GM12878 (cell line): ENCODE measurements around the gene UBE2QL1. TPM values are rescaled to one million over a fixed set of nuclear protein-coding genes. Genes with fewer than 3 reads are reported as not detected.

ENCODE experiments used
- ATAC-seq: fragments of 200-7000 bp; cut with Tn5 transposase; 3 replicates; pipeline ENCODE4 v1.9.1; 2020; ENCODE audit warnings: mild to moderate bottlenecking, moderate library complexity
- BruUV-seq: library from RNA; stranded (reverse); fragments of 400-500 nt; replicated peaks from 2 replicates; lab custom pipeline; 2021; lab: Mats Ljungman, UMichigan
- CTCF ChIA-PET: fragments of 300-600 bp; sonication (Branson Sonifier 250); formaldehyde crosslinking; extraction: SDS; loops from one replicate; lab custom pipeline; 2021; ENCODE audit warnings: inconsistent platforms; lab: Yijun Ruan, JAX
- POLR2A ChIA-PET: fragments of 350-600 bp; formaldehyde crosslinking; extraction: SDS; loops from one replicate; lab custom pipeline; 2021; ENCODE audit warnings: inconsistent platforms; lab: Charles Lee
- RAD21 ChIA-PET: fragments of 300-600 bp; sonication (Branson Sonifier 250); formaldehyde crosslinking; loops from one replicate; lab custom pipeline; 2023; ENCODE audit warnings: antibody characterized with exemption; ENCODE audit not compliant: unreplicated experiment; lab: Charles Lee
- SMC1A ChIA-PET: fragments of 300-600 bp; sonication (Branson Sonifier 250); formaldehyde crosslinking; loops from one replicate; lab custom pipeline; 2023; ENCODE audit not compliant: unreplicated experiment, uncharacterized antibody; lab: Charles Lee
- DNase-seq: peaks from one replicate; pipeline ENCODE4 v3.0.0-alpha.2; 2011; ENCODE audit warnings: low read depth, low spot score
- FAIRE-seq: peaks from 3 replicates; lab custom pipeline; 2011; peaks lifted over from hg19 to GRCh38; lab: Jason Lieb, UNC
- H2AFZ ChIP-seq: 2 replicates; pipeline ENCODE4 v1.6.0; 2011; ENCODE audit warnings: low read depth, low read length, control low read depth; ENCODE audit not compliant: control insufficient read depth
- H3K27ac ChIP-seq: 2 replicates; pipeline ENCODE4 v1.5.1; 2011; ENCODE audit warnings: control low read depth; ENCODE audit not compliant: control insufficient read depth, insufficient read depth
- H3K27me3 ChIP-seq, 2 experiments: replicated peaks in 1 of 2; 2 replicates each; pipeline versions ENCODE4 v1.6.0 to v1.6.1; 2011; ENCODE audit warnings: low read length in 1 of 2; ENCODE audit not compliant: control insufficient read depth in 2 of 2, insufficient read depth in 2 of 2
- H3K36me3 ChIP-seq, 2 experiments: 2 replicates each; pipeline ENCODE4 v1.5.1; 2011; ENCODE audit warnings: low read length in 1 of 2; ENCODE audit not compliant: control insufficient read depth in 2 of 2, insufficient read depth in 2 of 2
- H3K4me1 ChIP-seq: 2 replicates; pipeline ENCODE4 v1.6.1; 2011; ENCODE audit warnings: mild to moderate bottlenecking, low read length, moderate library complexity, mixed read lengths; ENCODE audit not compliant: control insufficient read depth, insufficient read depth
- H3K4me2 ChIP-seq: 2 replicates; pipeline ENCODE4 v1.6.0; 2011; ENCODE audit warnings: control low read depth; ENCODE audit not compliant: control insufficient read depth, insufficient read depth
- H3K4me3 ChIP-seq: fragments of 200-600 bp; sonication (generic); 2 replicates; pipeline ENCODE4 v1.5.1; 2016
- H3K79me2 ChIP-seq: 2 replicates; pipeline ENCODE4 v1.6.0; 2011; ENCODE audit warnings: low read length; ENCODE audit not compliant: control insufficient read depth, insufficient read depth
- H3K9ac ChIP-seq: 2 replicates; pipeline ENCODE4 v1.8.0; 2011; ENCODE audit warnings: low read length, control low read depth, mixed read lengths; ENCODE audit not compliant: control insufficient read depth, insufficient read depth
- H3K9me3 ChIP-seq: replicated peaks from 3 replicates; pipeline ENCODE4 v1.5.1; 2011; ENCODE audit warnings: mild to moderate bottlenecking, low read length; ENCODE audit not compliant: control insufficient read depth, insufficient read depth
- H4K20me1 ChIP-seq: 2 replicates; pipeline ENCODE4 v1.6.0; 2011; ENCODE audit not compliant: control insufficient read depth, insufficient read depth
- ATF3 ChIP-seq: IDR thresholded peaks from 2 replicates; pipeline ENCODE4 v1.6.1; 2011; ENCODE audit warnings: low read depth, mild to moderate bottlenecking, low read length, moderate library complexity, borderline replicate concordance; ENCODE audit errors: extremely low read depth
- BHLHE40 ChIP-seq, 2 experiments: fragments of 450-650 bp in 1 of 2; IDR thresholded peaks; 2 replicates each; pipeline ENCODE4 v1.6.1; 2011 to 2017; ENCODE audit warnings: low read depth in 2 of 2, borderline replicate concordance in 1 of 2, improper control_type of control experiment in 1 of 2, low read length in 1 of 2, mild to moderate bottlenecking in 1 of 2
- CBFB ChIP-seq: IDR thresholded peaks from 2 replicates; pipeline ENCODE4 v1.6.1; 2016; ENCODE audit warnings: antibody characterized with exemption, low read depth
- CREB1 ChIP-seq: IDR thresholded peaks from 2 replicates; pipeline ENCODE4 v1.6.1; 2012; ENCODE audit warnings: low read depth, mild to moderate bottlenecking, inconsistent platforms
- EGR1 ChIP-seq, 2 experiments: IDR thresholded peaks; 1 replicate in 1 of 2; 2 replicates in 1 of 2; pipeline ENCODE4 v1.6.1; 2011 to 2012; ENCODE audit warnings: low read depth in 2 of 2, low read length in 2 of 2, borderline replicate concordance in 1 of 2, mild to moderate bottlenecking in 1 of 2, moderate library complexity in 1 of 2
- IRF5 ChIP-seq: fragments of 450-650 bp; IDR thresholded peaks from 2 replicates; pipeline ENCODE4 v1.6.1; 2017; ENCODE audit warnings: borderline replicate concordance
- MTA2 ChIP-seq: fragments of 450-650 bp; IDR thresholded peaks from 2 replicates; pipeline ENCODE4 v1.6.1; 2016; ENCODE audit warnings: low read depth, mild to moderate bottlenecking, moderate library complexity
- NBN ChIP-seq: fragments of 450-650 bp; IDR thresholded peaks from 2 replicates; pipeline ENCODE4 v1.6.1; 2016
- NFYA ChIP-seq: IDR thresholded peaks from 2 replicates; pipeline ENCODE4 v1.6.1; 2011; ENCODE audit warnings: low read depth, mild to moderate bottlenecking, low read length, improper control_type of control experiment, borderline replicate concordance
- POLR2A ChIP-seq: IDR thresholded peaks from 2 replicates; pipeline ENCODE4 v1.6.1; 2011; ENCODE audit warnings: low read depth, mild to moderate bottlenecking, low read length
- WGBS: methylation state at CpG from one replicate; pipeline ENCODE4 v1.1.6; 2016; ENCODE audit warnings: low lambda C conversion rate; ENCODE audit not compliant: insufficient replicate concordance, insufficient coverage; ENCODE audit errors: missing lambda C conversion rate; 5-methylcytosine and 5-hydroxymethylcytosine counted together
- in situ Hi-C: fragments of 300-500 bp; cut with MboI; formaldehyde crosslinking; loops from 9 replicates; pipeline ENCODE4 v1.14.3; 2018; ENCODE audit warnings: mixed read lengths
- intact Hi-C: fragments of 100-400 bp; cut with micrococcal nuclease; formaldehyde crosslinking; loops from one replicate; pipeline ENCODE4 v1.14.2; 2022; ENCODE audit not compliant: unreplicated experiment
- polyA plus RNA-seq, 11 experiments: library from polyadenylated mRNA; depleted of rRNA in 4 of 11; unstranded in 6 of 11; stranded (reverse) in 5 of 11; fragments of >200 nt; fragmentation: Nextera tagmentation in 4 of 11; fragmentation: Illumina TruSeq in 1 of 11; extraction: Ambion mirVana in 4 of 11; extraction: Trizol in 1 of 11; gene quantifications; 1 replicate in 1 of 11; 2 replicates in 10 of 11; pipeline versions ENCODE4 v1.2.1 to v1.2.3, GENCODE V29; 2011 to 2016; ENCODE audit warnings: inconsistent platforms in 2 of 11, missing spikeins in 2 of 11, low read depth in 1 of 11
- total RNA-seq, 4 experiments: library from RNA; depleted of rRNA in 3 of 4; stranded (reverse); fragments of >200 nt in 3 of 4; fragmentation: Illumina TruSeq in 1 of 4; extraction: Trizol in 1 of 4; gene quantifications; 2 replicates each; pipeline versions ENCODE4 v1.2.1 to v1.2.3, GENCODE V29; 2013 to 2021

The UBE2QL1 gene
- total and polyA plus RNA-seq, 10 of the 15 experiments (the other 5 are each of a cell fraction or from before 2014, with no cell fraction given) = 0.03 to 0.62 (median 0.04) TPM; not detected in 6

- RAD21 ChIA-PET = interaction anchor here (1.2 kb wide), 1 partner anchor 8 kb away, joined by 3 read pairs; no protein-coding TSS in a partner anchor
- Histone ChIP-seq H3K36me3 (no peaks in the 10 kb centered on the region), H4K20me1 (no peaks in the 10 kb centered on the region), H3K4me3 (no peak overlapping the region), H3K9ac (no peak overlapping the region), H3K27me3 (peaks cover 0 to 5% of the 10 kb centered on the region in 2 experiments; a peak in 2 of 4 replicates), H3K9me3 (no peaks in the 10 kb centered on the region; the same call in 2 of the 3 replicates), H2AFZ (no peak overlapping the region), H3K79me2 (no peaks in the 10 kb centered on the region), H3K4me1 (no peaks in the 10 kb centered on the region), H3K4me2 (no peak overlapping the region), H3K27ac (no peak overlapping the region)
- intact Hi-C loops (no loop called here), in situ Hi-C loops (no loop called here)
- no peak for TF ChIP-seq BHLHE40 (IDR thresholded peaks at IDR 0.05; ENCODE audit: borderline replicate concordance in 1 of 2, low read depth in 2 of 2, low read length in 1 of 2)
- no peak for TF ChIP-seq ATF3
- BruUV-seq = no TSS peak
- SMC1A ChIA-PET = interaction anchor here (1.2 kb wide), 1 partner anchor 223 kb away, joined by 3 read pairs; no protein-coding TSS in a partner anchor
- CTCF ChIA-PET = interaction anchor here (0.6 kb wide), 1 partner anchor 8 kb away, joined by 3 read pairs; no protein-coding TSS in a partner anchor
- FAIRE-seq (no peak), ATAC-seq (no peak), DNase-seq (no peak)
- POLR2A ChIA-PET = no interaction called here
- 63% methylated on average over 5 of the region's 5 CpGs for WGBS
Observed at GRCh38 chr5:6443326-6443725, 5.3 kb upstream of the UBE2QL1 start.

- no peaks in the 10 kb centered on the region; the same call in 2 of the 3 replicates for H3K9me3 ChIP-seq
- ChIA-PET SMC1A (interaction anchor here (0.6 kb wide), 1 partner anchor 1645 kb away, joined by 3 read pairs; no protein-coding TSS in a partner anchor), RAD21 (interaction anchor here (1.1 kb wide), 1 partner anchor 38 kb away, joined by 3 read pairs; no protein-coding TSS in a partner anchor), CTCF (interaction anchor here (1.3 to 1.6 kb wide), 2 partner anchors 11 kb away, joined by 3 to 7 read pairs; no protein-coding TSS in a partner anchor), POLR2A (no interaction called here)
- no peaks in the 10 kb centered on the region for H3K36me3 ChIP-seq
- DNase-seq (no peak), ATAC-seq (no peak; the same call in 2 of the 3 replicates), FAIRE-seq (no peak)
- no TSS peak for BruUV-seq
- H3K27me3 ChIP-seq = peaks cover 4 to 15% of the 10 kb centered on the region in 2 experiments
- TF ChIP-seq IRF5 (no peak), NBN (no peak), CREB1 (no peak), EGR1 (IDR thresholded peaks at IDR 0.05; ENCODE audit: borderline replicate concordance in 1 of 2, low read depth in 2 of 2, low read length in 2 of 2) (no peak), MTA2 (no peak), CBFB (no peak), NFYA (no peak), POLR2A (no peak)
- H4K20me1 ChIP-seq = no peaks in the 10 kb centered on the region; the same call in 1 of the 2 replicates
- in situ Hi-C loops = no loop called here
- no peaks in the 10 kb centered on the region for H3K4me1 ChIP-seq
- no peak overlapping the region for H2AFZ ChIP-seq
- H3K79me2 ChIP-seq = no peaks in the 10 kb centered on the region
- intact Hi-C loops = no loop called here
- H3K27ac ChIP-seq = no peak overlapping the region
- no peak overlapping the region for H3K9ac ChIP-seq
- H3K4me3 ChIP-seq = no peak overlapping the region
- 49% methylated on average over 12 of the region's 12 CpGs for WGBS
- H3K4me2 ChIP-seq = no peak overlapping the region
Observed at GRCh38 chr5:6446042-6446441, 2.6 kb upstream of the UBE2QL1 start.
